HepG2 (cell line): ENCODE data around the gene LIN28A. TPM values are rescaled to one million over a fixed set of nuclear protein-coding genes. Genes with fewer than 3 reads are reported as not detected.

Source experiments
- ERF ChIP-seq: IDR thresholded peaks from 2 replicates; pipeline ENCODE4 v1.6.1; 2018; ENCODE audit warnings: missing biosample characterization, missing genetic modification reagents
- FOXP4 ChIP-seq: sonication (generic); formaldehyde crosslinking; IDR thresholded peaks from 2 replicates; pipeline ENCODE4 v1.4.0; 2020; ENCODE audit warnings: missing genetic modification reagents
- HNRNPUL1 ChIP-seq: fragments of 200-400 bp; formaldehyde crosslinking; IDR thresholded peaks from 2 replicates; pipeline ENCODE4 v1.6.1; 2017; ENCODE audit warnings: low read depth, mild to moderate bottlenecking, low read length, moderate library complexity
- ZBTB40 ChIP-seq, 2 experiments: fragments of 450-650 bp in 1 of 2; sonication (generic) in 1 of 2; formaldehyde crosslinking in 1 of 2; IDR thresholded peaks; 2 replicates each; pipeline versions ENCODE4 v1.6.1 to v1.8.0; 2016 to 2022; ENCODE audit warnings: antibody characterized with exemption in 1 of 2, mild to moderate bottlenecking in 1 of 2, missing genetic modification reagents in 1 of 2
- ZNF143 ChIP-seq: sonication (generic); formaldehyde crosslinking; IDR thresholded peaks from 2 replicates; pipeline ENCODE4 v1.4.0; 2020; ENCODE audit warnings: missing genetic modification reagents
- polyA plus RNA-seq, 8 experiments: library from polyadenylated mRNA; depleted of rRNA in 3 of 8; stranded (reverse) in 7 of 8; unstranded in 1 of 8; fragments of >200 nt; fragmentation: Illumina TruSeq in 4 of 8; extraction: Trizol in 4 of 8; gene quantifications; 2 replicates each; pipeline versions ENCODE4 v1.2.1 to v1.2.3, GENCODE V29; 2011 to 2016; ENCODE audit warnings: low read depth in 4 of 8, missing spikeins in 1 of 8, mixed read lengths in 1 of 8; ENCODE audit not compliant: insufficient read depth in 1 of 8
- total RNA-seq, 5 experiments: library from RNA; depleted of rRNA; stranded (reverse); fragments of >200 nt; fragmentation: Illumina TruSeq; extraction: Trizol; gene quantifications; 2 replicates each; pipeline ENCODE4 v1.2.3, GENCODE V29; 2016; ENCODE audit warnings: low read depth in 1 of 5
- TF ChIP-seq, protein P1 (sequence below): sonication (generic); formaldehyde crosslinking; IDR thresholded peaks from 2 replicates; pipeline ENCODE4 v1.9.0; 2021; ENCODE audit warnings: missing genetic modification reagents, borderline replicate concordance

LIN28A gene
- total and polyA plus RNA-seq, 2 of the 13 experiments (the other 11 are each of a cell fraction or from before 2014, with no cell fraction given) = not detected

DNA sequence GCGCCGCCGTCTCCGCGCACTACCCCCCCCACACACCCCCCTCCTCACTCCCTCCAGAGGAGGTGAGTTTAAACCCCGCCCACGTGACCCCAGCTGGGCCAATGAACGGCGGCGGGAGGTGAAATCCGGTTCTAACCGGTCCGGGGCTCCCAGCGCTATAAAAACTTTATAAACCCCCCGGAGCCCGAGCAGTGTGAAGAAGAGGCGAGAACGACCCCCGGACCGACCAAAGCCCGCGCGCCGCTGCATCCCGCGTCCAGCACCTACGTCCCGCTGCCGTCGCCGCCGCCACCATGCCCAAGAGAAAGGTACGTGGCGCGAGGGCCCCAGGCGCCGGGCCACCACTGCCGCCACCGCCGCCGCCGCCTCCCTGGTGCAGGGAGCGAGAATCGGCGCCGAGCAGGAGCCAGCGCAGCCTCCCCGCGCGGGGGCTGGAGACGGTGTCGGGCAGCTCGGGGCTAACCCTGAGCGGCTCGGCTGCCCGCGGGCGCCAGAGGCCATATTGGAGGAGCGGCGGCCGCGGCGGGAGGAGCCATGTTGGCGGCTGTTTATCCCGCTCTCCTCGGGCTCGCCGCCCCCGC lies 61.8 kb downstream of the LIN28A start, which contains the start of gene HMGN2 (continued):
- TF ChIP-seq FOXP4 (CRISPR knock-in tag) (0 out of 2 replicates have a peak, but pooled peaks have one; percentile 6), ZNF143 (CRISPR knock-in tag) (no peak), ERF (CRISPR knock-in tag) (0 out of 2 replicates have a peak, but pooled peaks have one; percentile 8), ZBTB40 (IDR thresholded peaks at IDR 0.05) (peak; percentile 67), ZBTB40 (CRISPR knock-in tag; IDR thresholded peaks at IDR 0.05) (peak; percentile 98), HNRNPUL1 (no peak)
- TF ChIP-seq, protein P1, sequence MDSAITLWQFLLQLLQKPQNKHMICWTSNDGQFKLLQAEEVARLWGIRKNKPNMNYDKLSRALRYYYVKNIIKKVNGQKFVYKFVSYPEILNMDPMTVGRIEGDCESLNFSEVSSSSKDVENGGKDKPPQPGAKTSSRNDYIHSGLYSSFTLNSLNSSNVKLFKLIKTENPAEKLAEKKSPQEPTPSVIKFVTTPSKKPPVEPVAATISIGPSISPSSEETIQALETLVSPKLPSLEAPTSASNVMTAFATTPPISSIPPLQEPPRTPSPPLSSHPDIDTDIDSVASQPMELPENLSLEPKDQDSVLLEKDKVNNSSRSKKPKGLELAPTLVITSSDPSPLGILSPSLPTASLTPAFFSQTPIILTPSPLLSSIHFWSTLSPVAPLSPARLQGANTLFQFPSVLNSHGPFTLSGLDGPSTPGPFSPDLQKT = peak; percentile 59; the same call in 1 of the 2 replicates
